Measurements from ENCODE around the gene LRP1B.

Gene LRP1B

DNA sequence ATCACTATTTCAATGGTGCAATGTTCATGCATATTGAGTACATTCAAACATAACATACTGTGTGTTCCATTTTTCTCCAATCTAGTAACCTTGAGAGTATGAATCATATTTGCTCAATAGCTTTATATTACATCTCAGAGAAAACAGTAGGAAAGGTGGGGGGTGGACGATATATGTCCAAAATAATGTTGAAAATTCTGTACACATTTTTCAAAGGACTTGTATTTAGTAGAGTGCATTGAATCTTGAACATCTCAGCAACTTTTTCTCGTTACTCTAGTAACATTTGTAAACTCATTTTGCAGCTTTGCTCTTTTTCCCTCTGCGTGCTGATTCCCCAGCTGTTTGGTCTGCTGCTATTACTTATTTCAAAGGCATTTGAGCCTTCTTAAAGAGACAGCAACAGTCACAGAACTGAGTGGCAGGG, 1487.0 kb downstream of the LRP1B start:
- H3K36me3 Mint-ChIP-seq: no peaks in the 10 kb centered on the region
- no peak overlapping the region for H3K4me3 Mint-ChIP-seq
- no peak overlapping the region for H3K27ac Mint-ChIP-seq
- no peaks in the 10 kb centered on the region for H3K27me3 Mint-ChIP-seq
- H3K4me1 Mint-ChIP-seq: no peaks in the 10 kb centered on the region
- H3K9me3 Mint-ChIP-seq: no peaks in the 10 kb centered on the region

DNA sequence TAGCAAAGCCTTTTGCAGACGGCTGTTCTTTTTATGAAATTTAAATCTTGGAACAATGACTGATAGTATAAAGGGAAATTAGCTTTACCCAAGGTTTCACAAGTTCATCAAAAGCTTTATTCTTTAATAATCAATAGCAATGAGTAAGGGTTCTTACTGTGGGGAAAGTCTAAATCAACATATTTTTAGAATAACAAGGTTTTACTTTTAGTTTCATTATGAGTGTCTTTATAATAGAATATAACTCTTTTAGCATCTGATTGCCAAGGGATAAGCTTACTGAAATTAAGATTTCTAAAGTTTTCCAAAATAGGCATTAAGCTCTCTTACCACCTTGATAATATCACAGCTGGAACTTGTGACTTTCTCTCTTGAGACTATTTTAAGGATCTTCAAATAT, 1489.7 kb downstream of the LRP1B start:
- no peaks in the 10 kb centered on the region for H3K27me3 Mint-ChIP-seq
- no peaks in the 10 kb centered on the region for H3K9me3 Mint-ChIP-seq
- no peak overlapping the region for H3K27ac Mint-ChIP-seq
- H3K4me3 Mint-ChIP-seq: no peak overlapping the region
- H3K4me1 Mint-ChIP-seq: no peaks in the 10 kb centered on the region
- no peaks in the 10 kb centered on the region for H3K36me3 Mint-ChIP-seq

GRCh38 chr2:140639628-140640027, 1491.2 kb downstream of the LRP1B start:
- H3K4me1 Mint-ChIP-seq: no peaks in the 10 kb centered on the region
- H3K27me3 Mint-ChIP-seq: no peaks in the 10 kb centered on the region
- no peak overlapping the region for H3K27ac Mint-ChIP-seq
- H3K9me3 Mint-ChIP-seq: no peaks in the 10 kb centered on the region
- no peak overlapping the region for H3K4me3 Mint-ChIP-seq
- H3K36me3 Mint-ChIP-seq: no peaks in the 10 kb centered on the region

- no peaks in the 10 kb centered on the region for H3K36me3 Mint-ChIP-seq
- H3K27me3 Mint-ChIP-seq: no peaks in the 10 kb centered on the region
- peaks cover 4% of the 10 kb centered on the region for H3K9me3 Mint-ChIP-seq
- H3K4me3 Mint-ChIP-seq: no peak overlapping the region
- H3K4me1 Mint-ChIP-seq: no peaks in the 10 kb centered on the region
- no peak overlapping the region for H3K27ac Mint-ChIP-seq
These were observed 1500.3 kb downstream of the LRP1B start for GRCh38 chr2:140630557-140630956.

- Mint-ChIP-seq H3K4me1 (no peaks in the 10 kb centered on the region), H3K36me3 (no peaks in the 10 kb centered on the region), H3K4me3 (no peak overlapping the region), H3K27ac (no peak overlapping the region), H3K27me3 (no peaks in the 10 kb centered on the region), H3K9me3 (peaks cover 4% of the 10 kb centered on the region)
These were observed 1502.9 kb downstream of the LRP1B start for GRCh38 chr2:140627885-140628284.

DNA sequence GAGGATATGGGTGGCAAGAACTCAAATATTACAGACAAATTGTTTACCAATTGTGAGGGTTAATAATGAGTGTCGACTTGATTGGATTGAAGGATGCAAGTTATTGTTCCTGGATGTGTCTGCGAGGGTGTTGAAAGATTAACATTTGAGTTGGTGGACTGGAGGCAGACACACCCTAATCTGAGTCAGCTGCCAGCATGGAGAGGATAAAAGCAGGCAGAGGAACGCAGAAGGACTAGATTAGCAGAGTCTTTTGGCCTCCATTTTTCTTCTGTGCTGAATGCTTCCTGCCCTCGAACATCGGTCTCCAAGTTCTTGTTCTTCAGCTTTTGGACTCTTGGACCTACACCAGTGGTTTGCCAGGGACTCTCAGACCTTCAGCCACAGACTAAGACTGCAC, 1503.7 kb downstream of the LRP1B start:
- H3K4me1 Mint-ChIP-seq: no peaks in the 10 kb centered on the region
- H3K27ac Mint-ChIP-seq: no peak overlapping the region
- no peaks in the 10 kb centered on the region for H3K27me3 Mint-ChIP-seq
- H3K36me3 Mint-ChIP-seq: no peaks in the 10 kb centered on the region
- H3K9me3 Mint-ChIP-seq: peaks cover 4% of the 10 kb centered on the region
- H3K4me3 Mint-ChIP-seq: no peak overlapping the region

DNA sequence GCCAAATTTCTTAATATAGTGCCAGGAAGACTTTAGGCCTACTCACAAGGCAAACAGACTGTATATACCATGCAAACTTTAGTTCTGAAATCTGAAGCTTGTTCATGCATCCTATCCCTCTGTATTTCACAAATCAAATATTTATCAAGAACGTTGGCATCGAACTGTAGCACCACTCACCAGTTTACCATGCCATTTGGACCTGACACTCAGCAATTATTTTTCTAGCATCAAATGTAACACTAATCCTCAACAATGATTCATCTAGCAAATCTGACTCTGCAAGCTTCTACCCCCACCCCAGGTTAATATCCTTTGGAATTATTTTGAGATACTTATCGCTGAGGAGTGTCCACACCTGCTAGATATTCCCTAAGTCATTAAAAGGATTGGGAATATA, 1506.6 kb downstream of the LRP1B start:
- H3K36me3 Mint-ChIP-seq: no peaks in the 10 kb centered on the region
- H3K27me3 Mint-ChIP-seq: no peaks in the 10 kb centered on the region
- no peaks in the 10 kb centered on the region for H3K9me3 Mint-ChIP-seq
- H3K27ac Mint-ChIP-seq: no peak overlapping the region
- no peak overlapping the region for H3K4me3 Mint-ChIP-seq
- no peaks in the 10 kb centered on the region for H3K4me1 Mint-ChIP-seq

- Mint-ChIP-seq H3K27ac (no peak overlapping the region), H3K27me3 (no peaks in the 10 kb centered on the region), H3K4me1 (no peaks in the 10 kb centered on the region), H3K4me3 (no peak overlapping the region), H3K36me3 (no peaks in the 10 kb centered on the region), H3K9me3 (no peaks in the 10 kb centered on the region)
These were observed 1509.0 kb downstream of the LRP1B start for GRCh38 chr2:140621583-140622362.

DNA sequence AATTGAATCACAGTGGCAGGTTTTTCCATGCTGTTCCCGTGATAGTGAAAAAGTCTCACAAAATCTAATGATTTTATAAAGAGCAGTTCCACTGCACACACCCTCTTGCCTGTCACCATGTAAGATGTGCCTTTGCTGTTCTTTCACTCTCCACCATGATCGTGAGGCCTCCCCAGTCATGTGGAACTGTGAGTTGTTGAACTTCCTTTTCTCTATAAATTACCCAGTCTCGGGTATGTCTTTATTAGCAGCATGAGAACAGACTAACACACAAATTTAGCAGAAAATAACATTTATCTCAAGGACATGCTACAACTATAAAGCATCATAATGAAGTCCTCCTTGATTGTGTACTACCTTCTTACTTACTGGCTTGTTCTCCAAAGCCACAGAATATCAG, 1526.0 kb downstream of the LRP1B start:
- Mint-ChIP-seq H3K4me1 (no peaks in the 10 kb centered on the region), H3K9me3 (peaks cover 14% of the 10 kb centered on the region), H3K27ac (no peak overlapping the region), H3K27me3 (no peaks in the 10 kb centered on the region), H3K4me3 (no peak overlapping the region), H3K36me3 (no peaks in the 10 kb centered on the region)

DNA sequence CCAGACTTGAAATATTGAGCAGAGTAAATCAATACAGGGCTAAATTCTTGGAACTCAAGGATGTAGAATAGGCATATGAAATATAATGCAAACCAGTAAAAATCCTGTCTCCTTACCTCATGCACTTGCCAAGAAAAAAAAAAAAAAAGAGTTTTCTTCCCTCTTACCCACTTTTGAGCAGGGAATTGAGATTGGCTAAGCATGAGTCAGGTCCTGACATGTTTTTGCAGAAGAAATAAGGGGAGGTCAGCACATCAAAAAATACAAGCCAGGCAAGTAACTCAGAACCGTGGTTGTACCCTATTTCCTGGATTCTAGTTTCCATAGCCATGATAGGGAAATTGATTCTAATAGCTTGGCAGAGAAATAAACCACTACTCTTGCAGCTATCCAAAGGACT, 1526.7 kb downstream of the LRP1B start:
- Mint-ChIP-seq H3K27ac (no peak overlapping the region), H3K36me3 (no peaks in the 10 kb centered on the region)

GRCh38 chr2:140603416-140603815, 1527.4 kb downstream of the LRP1B start:
- Mint-ChIP-seq H3K27me3 (no peaks in the 10 kb centered on the region), H3K36me3 (no peaks in the 10 kb centered on the region), H3K9me3 (peaks cover 18% of the 10 kb centered on the region), H3K4me3 (no peak overlapping the region), H3K27ac (no peak overlapping the region), H3K4me1 (no peaks in the 10 kb centered on the region)

More for the DNA sequence above, 1526.7 kb downstream of the LRP1B start:
- H3K4me3 Mint-ChIP-seq: no peak overlapping the region
- H3K27me3 Mint-ChIP-seq: no peaks in the 10 kb centered on the region
- peaks cover 17% of the 10 kb centered on the region for H3K9me3 Mint-ChIP-seq
- no peaks in the 10 kb centered on the region for H3K4me1 Mint-ChIP-seq

DNA sequence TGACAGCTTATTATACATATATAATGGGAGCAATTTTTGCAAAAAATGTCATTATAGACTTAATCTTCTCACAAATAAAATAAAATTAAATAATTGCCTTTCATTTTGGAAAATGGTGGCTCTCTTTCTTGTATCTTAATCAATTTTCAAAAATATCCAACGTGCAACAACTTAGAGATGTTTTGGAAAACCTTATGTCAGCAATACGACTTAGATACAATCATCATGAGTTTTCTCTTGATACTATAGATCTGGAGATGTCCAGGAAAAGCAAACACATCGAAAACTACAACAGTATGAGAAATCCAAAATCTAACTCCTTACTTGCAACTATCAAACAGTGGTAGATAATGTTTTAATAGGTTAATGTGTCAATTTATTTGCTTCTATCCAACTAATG, 1529.0 kb downstream of the LRP1B start:
- H3K27ac Mint-ChIP-seq: no peak overlapping the region
- no peaks in the 10 kb centered on the region for H3K4me1 Mint-ChIP-seq
- no peaks in the 10 kb centered on the region for H3K27me3 Mint-ChIP-seq
- no peak overlapping the region for H3K4me3 Mint-ChIP-seq
- peaks cover 13% of the 10 kb centered on the region for H3K9me3 Mint-ChIP-seq
- H3K36me3 Mint-ChIP-seq: no peaks in the 10 kb centered on the region

GRCh38 chr2:140601342-140601741, 1529.5 kb downstream of the LRP1B start:
- no peaks in the 10 kb centered on the region for H3K36me3 Mint-ChIP-seq
- no peaks in the 10 kb centered on the region for H3K27me3 Mint-ChIP-seq
- no peak overlapping the region for H3K4me3 Mint-ChIP-seq
- H3K9me3 Mint-ChIP-seq: peaks cover 10% of the 10 kb centered on the region
- H3K27ac Mint-ChIP-seq: no peak overlapping the region
- H3K4me1 Mint-ChIP-seq: no peaks in the 10 kb centered on the region

DNA sequence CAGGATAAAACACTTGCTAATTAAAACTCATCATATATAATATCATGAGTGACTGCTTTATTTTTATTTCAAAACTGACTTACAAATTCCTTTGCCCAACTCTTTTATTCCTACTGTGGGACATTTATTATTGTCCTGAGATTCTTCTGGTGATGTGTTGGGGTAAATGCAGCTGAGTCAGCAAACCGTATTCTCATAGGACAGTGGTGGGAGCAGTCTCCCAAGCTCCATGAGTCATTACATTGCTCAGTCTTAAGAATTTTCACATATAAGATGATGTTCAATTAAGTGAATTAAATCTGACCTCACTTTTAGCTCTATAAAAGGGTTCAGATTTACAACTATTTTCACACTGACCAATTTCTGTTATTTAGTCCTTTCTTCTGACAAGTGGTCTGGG, 1530.7 kb downstream of the LRP1B start:
- no peak overlapping the region for H3K4me3 Mint-ChIP-seq
- H3K9me3 Mint-ChIP-seq: peaks cover 8% of the 10 kb centered on the region
- H3K4me1 Mint-ChIP-seq: no peaks in the 10 kb centered on the region
- H3K27me3 Mint-ChIP-seq: no peaks in the 10 kb centered on the region
- no peak overlapping the region for H3K27ac Mint-ChIP-seq
- H3K36me3 Mint-ChIP-seq: no peaks in the 10 kb centered on the region

DNA sequence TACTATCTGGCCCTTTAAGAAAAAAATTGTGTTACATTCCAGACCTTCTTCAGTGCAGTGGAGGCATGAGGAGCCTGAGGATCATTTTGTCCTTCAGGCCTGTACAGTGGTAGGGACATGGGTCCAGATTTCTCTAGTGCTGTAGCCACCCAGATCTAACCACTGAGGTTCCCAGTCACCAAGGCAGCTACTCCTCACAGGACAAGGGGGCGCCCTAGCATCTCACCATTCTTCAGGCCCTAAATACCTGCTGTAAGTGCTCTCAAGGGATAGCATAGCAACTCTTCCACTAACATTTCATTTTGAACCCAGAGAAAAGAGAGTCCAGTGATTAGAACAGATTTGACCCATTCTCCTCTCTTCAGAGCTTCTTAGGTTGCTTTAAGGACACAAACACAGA, 1533.0 kb downstream of the LRP1B start:
- H3K9me3 Mint-ChIP-seq: peaks cover 8% of the 10 kb centered on the region
- H3K27me3 Mint-ChIP-seq: no peaks in the 10 kb centered on the region
- H3K27ac Mint-ChIP-seq: no peak overlapping the region

GRCh38 chr2:140597205-140597604, 1533.6 kb downstream of the LRP1B start:
- no peaks in the 10 kb centered on the region for H3K4me1 Mint-ChIP-seq
- H3K36me3 Mint-ChIP-seq: no peaks in the 10 kb centered on the region
- no peak overlapping the region for H3K4me3 Mint-ChIP-seq
- H3K9me3 Mint-ChIP-seq: peaks cover 8% of the 10 kb centered on the region
- no peaks in the 10 kb centered on the region for H3K27me3 Mint-ChIP-seq
- H3K27ac Mint-ChIP-seq: no peak overlapping the region

More for the DNA sequence above, 1533.0 kb downstream of the LRP1B start:
- no peak overlapping the region for H3K4me3 Mint-ChIP-seq
- H3K4me1 Mint-ChIP-seq: no peaks in the 10 kb centered on the region
- no peaks in the 10 kb centered on the region for H3K36me3 Mint-ChIP-seq

GRCh38 chr2:140596447-140596846, 1534.4 kb downstream of the LRP1B start:
- Mint-ChIP-seq H3K27ac (no peak overlapping the region), H3K9me3 (peaks cover 8% of the 10 kb centered on the region), H3K4me3 (no peak overlapping the region), H3K36me3 (no peaks in the 10 kb centered on the region), H3K27me3 (no peaks in the 10 kb centered on the region), H3K4me1 (no peaks in the 10 kb centered on the region)
